Psoas muscle (tissue), 8 donors: ENCODE data around the gene APOL4. TPM values are rescaled to one million over a fixed set of nuclear protein-coding genes. Genes with fewer than 3 reads are reported as not detected.

Source experiments
- ATAC-seq, 4 donors: fragments of 200-7000 bp; cut with Tn5 transposase; one replicate each; pipeline ENCODE4 v1.9.1; 2020; ENCODE audit warnings: moderate library complexity in 3 of 4, mild to moderate bottlenecking in 2 of 4
- DNase-seq, 2 donors: peaks; one replicate each; pipeline ENCODE4 v3.0.0-alpha.2; 2020
- H3K27ac ChIP-seq: fragments of 200-600 bp; one replicate; pipeline ENCODE4 v1.8.0; 2022
- H3K27me3 ChIP-seq, 3 donors: fragments of 200-600 bp in 1 of 3; one replicate each; pipeline versions ENCODE4 v1.6.1 to v1.8.0; 2013 to 2022; ENCODE audit warnings: low read length in 2 of 3, mild to moderate bottlenecking in 2 of 3, moderate library complexity in 1 of 3; ENCODE audit not compliant: insufficient read depth in 3 of 3
- H3K36me3 ChIP-seq, 2 donors: fragments of 200-600 bp in 1 of 2; one replicate each; pipeline versions ENCODE4 v1.6.1 to v1.8.0; 2013 to 2022; ENCODE audit warnings: low read depth in 1 of 2, mild to moderate bottlenecking in 1 of 2, moderate library complexity in 1 of 2; ENCODE audit not compliant: insufficient read depth in 1 of 2
- H3K4me1 ChIP-seq: fragments of 200-600 bp; one replicate; pipeline ENCODE4 v1.8.0; 2022
- H3K4me3 ChIP-seq: fragments of 200-600 bp; one replicate; pipeline ENCODE4 v1.8.0; 2022; ENCODE audit warnings: mild to moderate bottlenecking
- H3K9me3 ChIP-seq: fragments of 200-600 bp; one replicate; pipeline ENCODE4 v1.8.0; 2022
- CTCF ChIP-seq: fragments of 200-600 bp; IDR thresholded peaks from one replicate; pipeline ENCODE4 v1.8.0; 2022; ENCODE audit warnings: antibody characterized with exemption
- WGBS, 3 donors: extraction: QIAGEN DNeasy Blood & Tissue Kit; methylation state at CpG; one replicate each; pipeline versions ENCODE4 v1.1.6 to v1.1.7; 2013; 5-methylcytosine and 5-hydroxymethylcytosine counted together
- intact Hi-C, 2 donors: fragments of 100-400 bp; cut with DNase I; formaldehyde crosslinking; loops; one replicate each; pipeline versions ENCODE4 v1.11.0 to v1.14.2; 2022
- polyA plus RNA-seq, 3 donors: library from polyadenylated mRNA; stranded (reverse); fragments of 200-250 nt; gene quantifications; one replicate each; pipeline ENCODE4 v1.2.3, GENCODE V29; 2013
- total RNA-seq, 4 donors: library from RNA; stranded (reverse); fragmentation: NEBNext Ultra II Directional in 2 of 4; extraction: Animal tissue kit (Norgen Biotek cat#: 25700) in 2 of 4; gene quantifications; one replicate each; pipeline versions ENCODE4 v1.2.1 to v1.2.4, GENCODE V29; 2021 to 2023
- donor health status: healthy with polysubstance abuse.
- donor health status: DM: no; HTN: no; CAD: no; lungs with moderate emphysema.
- donor health status: Bipolar disorder and iron deficiency.
- donor health status: healthy.
- donor health status: DM: yes; HTN: yes; CAD: no.
- donor health status: DM: no; HTN: no; CAD: no.
- donor health status: DM: no; HTN: no; CAD: no.
- donor health status: DM: yes; HTN: yes; CAD: no.

The APOL4 gene
- total and polyA plus RNA-seq, 7 donors = 0.86 to 6.8 (median 1.6) TPM

- peaks cover 10% of the 10 kb centered on the region for H3K4me1 ChIP-seq
Observed at GRCh38 chr22:36149441-36149840, 52.2 kb downstream of the APOL4 start.

GRCh38 chr22:36148411-36148810 lies 53.2 kb downstream of the APOL4 start:
- peaks cover 0 to 17% of the 10 kb centered on the region in 2 donors for H3K36me3 ChIP-seq
- DNase-seq = no peak
- no peak for ATAC-seq
- H3K4me3 ChIP-seq = no peak overlapping the region
- H3K4me1 ChIP-seq = peaks cover 10% of the 10 kb centered on the region
- H3K27ac ChIP-seq = no peak overlapping the region
- no peak for TF ChIP-seq CTCF
- 90 to 91% (median 91%) methylated on average over 8 of the region's 8 CpGs for WGBS, 3 donors
- H3K27me3 ChIP-seq = no peaks in the 10 kb centered on the region
- no peaks in the 10 kb centered on the region for H3K9me3 ChIP-seq
- intact Hi-C loops = loop anchor here (2.0 to 10.0 kb wide), 2 partner anchors 74 to 76 kb away; no protein-coding TSS in a partner anchor

More at GRCh38 chr22:36149441-36149840, 52.2 kb downstream of the APOL4 start:
- H3K27me3 ChIP-seq = no peaks in the 10 kb centered on the region
- H3K36me3 ChIP-seq = peaks cover 0 to 9% of the 10 kb centered on the region in 2 donors
- no peak overlapping the region for H3K27ac ChIP-seq
- WGBS, 3 donors = 74 to 82% (median 81%) methylated on average over 4 of the region's 4 CpGs
- intact Hi-C loops = loop anchor here (2.0 to 10.0 kb wide), 2 partner anchors 73 to 75 kb away; no protein-coding TSS in a partner anchor
- peak in 1 of 4 donors; percentile 34 for ATAC-seq
- H3K4me3 ChIP-seq = no peak overlapping the region
- no peak for DNase-seq
- H3K9me3 ChIP-seq = no peaks in the 10 kb centered on the region
- TF ChIP-seq CTCF = no peak

- no peak for ATAC-seq
- no peak for DNase-seq
- peaks cover 10% of the 10 kb centered on the region for H3K4me1 ChIP-seq
- WGBS, 3 donors = 63 to 73% (median 67%) methylated on average over 8 of the region's 8 CpGs
- no peak overlapping the region for H3K4me3 ChIP-seq
- H3K9me3 ChIP-seq = no peaks in the 10 kb centered on the region
- no peak overlapping the region for H3K27ac ChIP-seq
- peaks cover 0 to 20% of the 10 kb centered on the region in 2 donors for H3K36me3 ChIP-seq
- no peaks in the 10 kb centered on the region for H3K27me3 ChIP-seq
- TF ChIP-seq CTCF = no peak
- intact Hi-C loops = loop anchor here in 1 of 2 donors (10.0 kb wide), 1 partner anchor 78 kb away; no protein-coding TSS in a partner anchor
Observed at GRCh38 chr22:36147196-36147791, 54.3 kb downstream of the APOL4 start.

- intact Hi-C loops = loop anchor here (2.0 to 10.0 kb wide), 3 partner anchors 35 to 139 kb away; no protein-coding TSS in a partner anchor
- Histone ChIP-seq H3K4me3 (no peak overlapping the region), H3K36me3 (peaks cover 0 to 33% of the 10 kb centered on the region in 2 donors), H3K27me3 (no peaks in the 10 kb centered on the region), H3K4me1 (peaks cover 4% of the 10 kb centered on the region), H3K27ac (no peak overlapping the region), H3K9me3 (no peaks in the 10 kb centered on the region)
- ATAC-seq = peak in 3 of 4 donors; percentile 26 to 41 (median 33)
- DNase-seq = no peak
- 48 to 60% (median 60%) methylated on average over 3 to 4 of the region's 4 CpGs for WGBS, 3 donors
- no peak for TF ChIP-seq CTCF
Observed at GRCh38 chr22:36145881-36146280, 55.7 kb downstream of the APOL4 start.
